Body of pancreas (tissue), 4 donors: Measurements from ENCODE around the gene ZNF655.

Experiments used
- POLR2A ChIP-seq, 3 donors: fragments of 450-650 bp; IDR thresholded peaks; one replicate each; pipeline ENCODE4 v1.6.1; 2016; ENCODE audit warnings: antibody characterized with exemption in 3 of 3, mild to moderate bottlenecking in 2 of 3
- TF ChIP-seq, protein P1 (sequence below), 7 experiments: fragments of 450-650 bp in 4 of 7; fragments of 200-600 bp in 3 of 7; sonication (generic) in 3 of 7; IDR thresholded peaks; one replicate each; pipeline ENCODE4 v1.5.1; 2016 to 2019; ENCODE audit warnings: antibody characterized with exemption in 7 of 7

DNA sequence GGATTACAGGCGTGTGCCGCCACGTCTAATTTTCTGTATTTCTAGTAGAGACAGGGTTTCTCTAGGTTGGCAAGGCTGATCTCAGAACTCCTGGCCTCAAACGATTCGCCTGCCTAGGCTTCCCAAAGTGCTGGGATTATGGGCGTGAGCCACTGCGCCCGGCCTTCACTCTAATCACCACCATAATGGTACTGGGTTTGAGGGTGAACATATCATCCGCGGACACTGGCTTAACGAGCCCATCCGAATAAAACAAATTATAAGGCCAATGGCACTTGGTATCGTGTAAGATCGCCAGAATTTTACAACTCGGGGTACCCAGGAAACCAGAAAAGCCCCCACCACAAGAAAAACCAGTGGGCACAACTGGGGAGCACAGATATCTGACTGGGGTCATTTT, 7.1 kb upstream of the ZNF655 start:
- TF ChIP-seq, protein P1, sequence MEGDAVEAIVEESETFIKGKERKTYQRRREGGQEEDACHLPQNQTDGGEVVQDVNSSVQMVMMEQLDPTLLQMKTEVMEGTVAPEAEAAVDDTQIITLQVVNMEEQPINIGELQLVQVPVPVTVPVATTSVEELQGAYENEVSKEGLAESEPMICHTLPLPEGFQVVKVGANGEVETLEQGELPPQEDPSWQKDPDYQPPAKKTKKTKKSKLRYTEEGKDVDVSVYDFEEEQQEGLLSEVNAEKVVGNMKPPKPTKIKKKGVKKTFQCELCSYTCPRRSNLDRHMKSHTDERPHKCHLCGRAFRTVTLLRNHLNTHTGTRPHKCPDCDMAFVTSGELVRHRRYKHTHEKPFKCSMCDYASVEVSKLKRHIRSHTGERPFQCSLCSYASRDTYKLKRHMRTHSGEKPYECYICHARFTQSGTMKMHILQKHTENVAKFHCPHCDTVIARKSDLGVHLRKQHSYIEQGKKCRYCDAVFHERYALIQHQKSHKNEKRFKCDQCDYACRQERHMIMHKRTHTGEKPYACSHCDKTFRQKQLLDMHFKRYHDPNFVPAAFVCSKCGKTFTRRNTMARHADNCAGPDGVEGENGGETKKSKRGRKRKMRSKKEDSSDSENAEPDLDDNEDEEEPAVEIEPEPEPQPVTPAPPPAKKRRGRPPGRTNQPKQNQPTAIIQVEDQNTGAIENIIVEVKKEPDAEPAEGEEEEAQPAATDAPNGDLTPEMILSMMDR (IDR thresholded peaks at IDR 0.05), result no peak
- no peak for TF ChIP-seq POLR2A (IDR thresholded peaks at IDR 0.05)
